HG03520 (cell line): Measurements from ENCODE around the gene DCHS1.

Experiments used
- ATAC-seq: cut with Tn5 transposase; IDR thresholded peaks from one replicate; pipeline ENCODE4 v1.9.1; 2021; ENCODE audit warnings: mild to moderate bottlenecking, moderate library complexity; ENCODE audit not compliant: unreplicated experiment

DCHS1 gene

DNA sequence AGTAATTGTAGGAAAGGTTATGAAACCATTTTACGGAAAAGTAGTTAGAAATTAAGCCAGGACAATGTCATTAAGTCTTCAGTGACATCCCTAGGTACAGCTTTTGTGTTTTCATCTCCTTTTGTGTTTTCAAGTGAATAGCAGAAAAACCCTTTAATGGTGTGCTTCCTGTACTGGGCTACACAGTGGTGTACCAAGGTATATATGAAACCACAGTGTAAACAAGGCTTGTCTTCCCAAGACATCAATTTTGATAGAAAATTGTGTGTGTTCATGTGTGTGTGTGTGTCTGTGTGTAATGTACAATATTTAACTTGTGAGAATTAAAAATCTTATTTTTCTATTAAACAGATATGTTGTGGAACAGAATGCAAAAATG lies 18.6 kb upstream of the DCHS1 start:
- ATAC-seq = no peak

- no peak for ATAC-seq
Observed at GRCh38 chr11:6673523-6674218, 18.1 kb upstream of the DCHS1 start.

DNA sequence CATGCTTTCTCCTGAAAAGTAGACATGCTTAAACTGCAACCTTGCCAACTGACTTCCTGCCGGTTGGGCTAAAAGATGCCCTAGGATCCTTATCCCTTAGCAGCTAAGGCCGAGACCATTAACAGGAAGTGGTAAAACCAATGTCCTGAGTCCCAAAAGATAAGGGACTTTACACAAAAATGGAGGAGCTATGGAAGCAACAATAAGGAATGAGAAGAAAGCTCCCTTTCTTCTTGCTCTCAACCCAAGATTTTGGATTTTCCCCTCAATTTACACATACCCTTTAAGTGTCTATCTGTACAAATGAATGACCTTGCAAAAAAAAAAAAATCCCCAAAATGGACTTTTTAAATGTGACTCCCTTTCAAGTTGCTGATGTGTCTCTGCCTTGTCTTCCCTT lies 16.4 kb upstream of the DCHS1 start:
- no peak for ATAC-seq

GRCh38 chr11:6670202-6670830 lies 14.7 kb upstream of the DCHS1 start:
- no peak for ATAC-seq

GRCh38 chr11:6667733-6668374 lies 12.2 kb upstream of the DCHS1 start:
- no peak for ATAC-seq

DNA sequence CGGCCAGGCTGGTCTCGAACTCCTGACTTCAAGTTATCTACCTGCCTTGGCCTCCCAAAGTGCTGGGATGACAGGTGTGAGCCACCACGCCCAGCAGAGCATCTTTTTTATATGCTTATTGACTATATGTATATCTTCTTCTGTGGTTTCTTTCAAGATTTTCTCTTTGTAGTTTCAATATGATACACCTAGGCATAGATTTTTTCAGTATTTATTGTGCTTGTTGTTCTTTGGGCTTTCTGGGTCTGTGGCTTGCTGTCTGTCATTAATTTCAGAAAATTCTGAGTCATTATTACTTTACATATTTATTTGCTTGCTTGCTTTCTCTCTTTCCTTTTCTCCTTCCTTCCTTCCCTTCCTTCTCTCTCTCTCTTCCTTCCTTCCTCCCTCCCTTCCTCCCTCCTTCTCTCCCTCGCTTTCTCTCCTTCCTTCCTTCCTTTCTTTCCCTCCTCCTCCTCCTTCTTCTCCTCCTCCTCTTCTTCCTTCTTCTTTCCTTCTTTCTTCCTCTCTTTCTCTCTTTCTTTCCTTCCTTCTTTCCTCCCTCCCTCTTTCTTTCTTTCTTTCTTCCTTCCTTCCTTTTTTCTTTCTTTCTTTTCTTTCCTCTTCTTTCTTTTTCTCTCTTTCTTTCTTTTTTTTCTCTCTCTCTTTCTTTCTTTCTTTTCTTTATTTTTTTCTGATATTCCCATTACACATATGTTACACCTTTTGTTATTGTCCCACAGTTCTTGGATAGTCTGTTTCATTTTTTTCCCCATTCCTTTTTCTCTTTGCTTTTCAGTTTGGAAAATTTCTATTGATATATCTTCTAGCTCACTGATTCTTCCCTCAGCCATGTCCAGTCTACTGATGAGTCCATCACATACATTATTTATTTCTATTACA lies 10.9 kb upstream of the DCHS1 start:
- ATAC-seq = no peak

DNA sequence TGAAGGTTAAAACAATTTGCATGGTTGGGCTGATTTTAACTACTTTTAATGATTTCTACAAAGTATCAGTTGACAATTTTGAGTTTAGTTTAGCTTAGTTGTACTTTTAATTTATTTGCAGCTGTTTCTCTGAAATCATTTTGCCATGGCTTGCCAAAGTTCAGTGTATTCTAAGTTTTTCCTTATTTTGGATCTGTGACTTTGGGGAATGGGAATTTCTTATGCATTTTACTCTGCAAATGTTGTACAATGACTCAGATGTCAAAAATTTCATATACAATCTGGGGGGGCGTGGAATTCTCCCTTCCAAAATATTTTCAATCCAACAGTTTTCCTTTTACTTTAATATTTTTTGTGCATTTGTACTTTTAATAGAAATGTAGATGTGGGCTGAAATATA lies 8.9 kb upstream of the DCHS1 start:
- ATAC-seq = no peak

GRCh38 chr11:6663794-6664469 lies 8.3 kb upstream of the DCHS1 start:
- ATAC-seq = no peak

DNA sequence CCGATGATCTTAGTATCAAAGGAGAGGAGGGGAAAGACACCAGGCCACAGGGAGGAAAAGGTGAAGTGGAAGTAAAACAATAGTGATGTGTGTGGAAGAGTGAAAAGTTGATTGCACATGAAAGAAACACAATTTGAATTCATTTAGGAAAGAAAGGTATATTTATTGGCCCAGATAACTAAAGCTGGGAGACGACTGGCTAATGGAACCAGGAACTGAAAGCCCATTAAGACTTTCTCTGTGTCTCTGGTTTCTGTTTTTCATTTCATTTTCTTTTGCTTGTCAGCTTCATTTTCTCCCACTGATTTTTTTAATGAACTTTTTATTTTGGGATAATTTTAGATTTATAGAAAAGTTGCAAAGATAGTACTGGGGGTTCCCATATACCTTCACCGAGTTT lies 5.1 kb upstream of the DCHS1 start:
- ATAC-seq = no peak

DNA sequence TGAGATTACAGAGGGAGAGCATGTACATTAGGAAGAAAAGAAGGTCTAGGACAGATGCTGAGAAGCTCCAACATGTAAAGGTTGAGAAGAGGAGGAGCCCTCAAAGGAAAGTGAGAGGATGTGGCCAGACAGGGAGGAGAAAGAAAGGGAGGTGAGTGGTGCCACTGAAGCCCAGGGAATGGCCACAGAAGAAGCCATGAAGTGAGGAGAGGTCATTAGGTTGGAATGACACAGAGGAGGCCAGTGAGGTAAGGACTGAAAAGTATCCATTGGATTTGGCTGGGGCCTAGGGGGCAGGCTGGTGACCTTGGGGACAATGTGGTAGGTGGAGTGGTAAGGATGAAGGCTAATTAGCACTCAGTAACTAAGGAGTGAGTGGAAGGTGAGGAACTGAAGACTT lies 3.0 kb upstream of the DCHS1 start:
- ATAC-seq = no peak

- no peak for ATAC-seq
Observed at GRCh38 chr11:6657346-6657745, 1.7 kb upstream of the DCHS1 start.

DNA sequence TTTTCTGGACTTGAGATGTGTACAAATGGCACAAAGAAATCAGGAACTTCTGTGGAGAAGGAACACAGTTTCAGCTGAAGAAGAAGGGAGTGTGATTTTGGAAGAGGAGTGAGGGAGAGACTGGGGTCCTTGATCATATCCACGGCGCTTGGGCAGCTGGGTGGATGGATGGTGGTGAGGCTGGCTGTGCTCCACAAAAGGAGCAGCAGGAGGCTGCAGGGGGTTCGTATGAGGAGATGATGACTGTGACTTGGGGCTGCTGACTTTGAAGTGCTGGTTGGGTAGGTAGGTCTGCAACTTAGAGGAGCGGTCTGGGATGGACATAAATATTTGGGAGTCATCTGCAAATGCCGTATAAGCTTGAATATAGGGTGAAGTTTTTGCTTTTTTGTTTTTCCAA lies 1.3 kb upstream of the DCHS1 start:
- ATAC-seq = no peak

- no peak for ATAC-seq
Observed at GRCh38 chr11:6656584-6656915, 941 bp upstream of the DCHS1 start.

DNA sequence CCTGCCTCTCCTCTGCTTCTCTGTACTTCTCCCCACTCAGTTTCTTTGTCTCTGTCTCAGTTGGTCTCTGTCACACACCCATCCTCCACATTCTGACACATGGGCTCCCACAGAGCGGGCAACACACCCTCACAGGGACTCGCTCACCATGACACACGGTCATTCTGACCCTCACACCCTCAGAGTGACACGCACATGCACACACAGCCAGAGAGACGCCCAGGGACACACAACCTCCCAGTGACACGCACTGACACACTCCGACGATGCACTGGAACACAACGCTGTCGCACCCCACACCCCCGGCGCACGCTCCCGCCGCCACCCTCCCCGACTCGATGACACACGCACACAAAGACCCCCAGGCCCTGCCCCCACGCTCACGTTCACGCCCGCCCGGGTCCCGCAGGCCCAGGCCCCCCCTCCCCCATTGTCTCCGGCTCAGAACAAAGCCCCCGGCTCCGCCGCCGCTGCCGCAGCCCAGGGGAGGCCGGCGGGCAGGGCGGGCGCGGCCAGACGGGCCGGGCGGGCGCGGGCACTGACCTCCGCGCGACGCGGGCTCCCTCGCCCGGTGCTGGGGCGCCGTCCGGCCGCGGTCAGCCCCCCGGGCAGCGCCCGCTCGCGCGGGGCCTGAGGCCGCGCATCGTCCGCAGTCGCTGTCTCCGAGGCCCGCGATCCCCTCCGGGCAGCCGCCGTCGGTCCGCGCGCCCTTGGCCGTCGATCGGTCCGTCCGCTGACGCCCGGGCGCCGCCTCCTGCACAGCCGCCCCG lies 404 bp downstream of the DCHS1 start:
- ATAC-seq = no peak

DNA sequence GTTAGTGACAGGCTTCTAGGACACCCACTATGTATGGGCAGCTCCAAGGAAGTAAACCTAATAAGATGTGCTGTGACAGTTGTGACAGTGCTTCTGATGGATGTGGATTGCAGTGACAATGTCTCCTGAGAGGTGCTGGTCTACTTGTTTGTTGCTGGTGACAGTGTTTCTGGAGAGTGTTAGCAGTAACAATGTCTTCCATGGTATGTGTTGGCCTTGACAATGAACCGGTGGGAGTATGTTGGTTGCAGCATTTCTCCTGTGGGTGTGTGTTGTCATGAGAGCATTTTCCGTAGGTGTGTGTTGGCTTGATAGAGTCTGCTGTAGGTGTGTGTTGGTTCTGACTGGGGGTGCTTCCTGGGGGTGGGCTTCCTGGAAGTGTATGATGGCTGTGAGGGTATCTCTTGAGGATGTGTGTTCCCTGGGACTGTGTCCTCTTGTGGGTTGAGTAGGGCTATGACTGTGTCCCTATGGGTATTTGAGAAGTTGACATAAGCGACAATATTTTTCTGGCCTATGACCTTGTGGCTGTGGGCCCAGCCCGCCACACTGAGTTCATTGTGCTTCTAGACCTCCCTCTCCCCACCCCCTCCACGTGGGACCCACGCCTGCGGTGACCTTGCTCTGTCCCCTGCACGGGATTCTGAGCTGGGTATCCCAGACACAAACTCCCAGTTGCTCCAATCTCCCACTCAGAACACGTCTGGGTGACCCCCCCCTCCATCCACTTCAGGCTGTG lies 1.2 kb downstream of the DCHS1 start:
- ATAC-seq = no peak

- ATAC-seq = no peak
Observed at GRCh38 chr11:6653656-6654055, 2.0 kb downstream of the DCHS1 start.

GRCh38 chr11:6653097-6653496 lies 2.5 kb downstream of the DCHS1 start:
- ATAC-seq = no peak

DNA sequence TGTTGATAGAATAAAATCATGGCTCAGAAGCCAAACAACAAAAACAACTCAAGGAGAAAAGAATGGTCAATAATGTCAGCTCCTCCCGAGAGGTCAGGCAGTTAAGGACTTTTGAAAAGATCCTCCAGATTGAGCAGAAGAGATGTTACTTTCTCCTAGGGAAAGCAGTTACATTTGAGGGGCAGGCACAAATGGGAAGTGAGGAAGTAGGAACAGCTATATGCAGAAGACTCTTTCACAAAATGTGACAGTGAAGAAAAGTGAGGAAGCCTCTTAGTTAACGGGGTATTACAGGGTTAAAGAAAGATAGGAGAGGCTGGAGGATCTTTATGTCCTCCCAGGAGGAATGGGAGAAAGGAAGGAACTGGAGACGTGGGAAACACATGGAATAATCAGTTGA lies 3.4 kb downstream of the DCHS1 start:
- no peak for ATAC-seq

- no peak for ATAC-seq
Observed at GRCh38 chr11:6650980-6651379, 4.6 kb downstream of the DCHS1 start.

DNA sequence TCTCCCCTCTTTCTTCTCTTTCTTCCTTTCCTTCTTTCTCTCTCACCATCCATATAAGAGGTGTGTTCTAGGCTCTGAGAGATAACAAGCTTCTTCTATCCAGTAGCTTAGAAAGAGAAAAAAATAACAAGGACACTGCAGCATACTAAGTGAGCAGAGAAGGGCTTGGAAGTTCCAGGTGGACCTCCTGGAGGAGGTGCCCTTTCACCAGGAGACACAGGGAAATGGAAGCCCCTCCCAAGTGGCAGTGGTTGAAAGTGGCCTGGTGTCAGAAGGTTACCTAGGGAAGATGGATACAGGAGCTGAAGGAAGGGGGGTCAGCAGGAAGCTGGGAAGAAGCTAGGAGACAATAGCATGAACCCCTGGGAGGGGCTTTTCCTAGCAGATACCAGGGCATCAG lies 5.5 kb downstream of the DCHS1 start:
- no peak for ATAC-seq
